HG02852 (cell line): ENCODE measurements around the gene MRPL22.
"Not testable (repeated sequence)": the region's sequence is repeated elsewhere in the genome, so short reads cannot be mapped to it uniquely, and the experiment has no call there.

Experiments used
- ATAC-seq: cut with Tn5 transposase; IDR thresholded peaks from one replicate; pipeline ENCODE4 v1.9.1; 2021; ENCODE audit warnings: mild to moderate bottlenecking, moderate library complexity; ENCODE audit not compliant: unreplicated experiment

The MRPL22 gene

GRCh38 chr5:154940375-154940771, 500 bp upstream of the MRPL22 start:
- no peak for ATAC-seq

GRCh38 chr5:154943527-154943926, 2.7 kb downstream of the MRPL22 start:
- ATAC-seq, result no peak

GRCh38 chr5:154944716-154945115, 3.8 kb downstream of the MRPL22 start:
- no peak for ATAC-seq

GRCh38 chr5:154945695-154946301, 4.9 kb downstream of the MRPL22 start:
- ATAC-seq, result no peak

GRCh38 chr5:154947778-154948177, 6.9 kb downstream of the MRPL22 start:
- ATAC-seq, result no peak

GRCh38 chr5:154948313-154948712, 7.4 kb downstream of the MRPL22 start:
- no peak for ATAC-seq

- no peak for ATAC-seq
Observed at GRCh38 chr5:154949781-154950180, 8.9 kb downstream of the MRPL22 start.

GRCh38 chr5:154956712-154957111, 15.8 kb downstream of the MRPL22 start:
- no peak for ATAC-seq

- ATAC-seq, result peak; percentile 94
Observed at GRCh38 chr5:154962494-154962893, 21.6 kb downstream of the MRPL22 start.

- ATAC-seq, result no peak
Observed at GRCh38 chr5:154966081-154966841, 25.4 kb downstream of the MRPL22 start.

- ATAC-seq, result no peak
Observed at GRCh38 chr5:154966874-154967273, 26.0 kb downstream of the MRPL22 start.

GRCh38 chr5:154967421-154968024, 26.6 kb downstream of the MRPL22 start:
- ATAC-seq, result no peak

- ATAC-seq, result no peak
Observed at GRCh38 chr5:154968953-154969352, 28.1 kb downstream of the MRPL22 start.

- no peak for ATAC-seq
Observed at GRCh38 chr5:154970759-154971158, 29.9 kb downstream of the MRPL22 start.

- no peak for ATAC-seq
Observed at GRCh38 chr5:154971501-154971900, 30.6 kb downstream of the MRPL22 start.

- no peak for ATAC-seq
Observed at GRCh38 chr5:154972476-154973080, 31.7 kb downstream of the MRPL22 start.

- ATAC-seq, result not testable (repeated sequence)
Observed at GRCh38 chr5:154976082-154976481, 35.2 kb downstream of the MRPL22 start.

GRCh38 chr5:154977409-154977808, 36.5 kb downstream of the MRPL22 start:
- no peak for ATAC-seq

- not testable (repeated sequence) for ATAC-seq
Observed at GRCh38 chr5:154978294-154978693, 37.4 kb downstream of the MRPL22 start.

GRCh38 chr5:154984946-154985516, 44.2 kb downstream of the MRPL22 start:
- ATAC-seq, result no peak

GRCh38 chr5:154986151-154986550, 45.3 kb downstream of the MRPL22 start:
- no peak for ATAC-seq
